Measurements from ENCODE around the gene ARFGAP3.

DNA sequence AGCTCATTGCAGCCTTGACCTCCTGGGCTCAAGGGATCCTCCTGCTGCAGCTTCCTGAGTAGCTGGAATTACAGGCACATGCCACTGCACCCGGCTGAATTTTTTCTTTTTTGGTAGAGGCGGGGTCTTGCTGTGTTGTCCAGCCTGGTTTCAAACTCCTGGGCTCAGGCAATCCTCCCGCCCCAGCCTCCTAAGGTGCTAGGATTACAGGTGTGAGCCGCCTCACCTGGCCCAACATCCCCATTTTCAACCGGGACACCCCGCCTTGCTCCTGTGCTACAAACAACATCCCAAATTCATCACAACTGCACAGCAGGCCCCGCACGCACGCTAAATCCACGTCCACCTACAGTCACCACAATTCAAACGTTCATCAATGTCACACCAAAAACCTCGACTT, 61.0 kb downstream of the ARFGAP3 start:
- TF ChIP-seq, protein P1, sequence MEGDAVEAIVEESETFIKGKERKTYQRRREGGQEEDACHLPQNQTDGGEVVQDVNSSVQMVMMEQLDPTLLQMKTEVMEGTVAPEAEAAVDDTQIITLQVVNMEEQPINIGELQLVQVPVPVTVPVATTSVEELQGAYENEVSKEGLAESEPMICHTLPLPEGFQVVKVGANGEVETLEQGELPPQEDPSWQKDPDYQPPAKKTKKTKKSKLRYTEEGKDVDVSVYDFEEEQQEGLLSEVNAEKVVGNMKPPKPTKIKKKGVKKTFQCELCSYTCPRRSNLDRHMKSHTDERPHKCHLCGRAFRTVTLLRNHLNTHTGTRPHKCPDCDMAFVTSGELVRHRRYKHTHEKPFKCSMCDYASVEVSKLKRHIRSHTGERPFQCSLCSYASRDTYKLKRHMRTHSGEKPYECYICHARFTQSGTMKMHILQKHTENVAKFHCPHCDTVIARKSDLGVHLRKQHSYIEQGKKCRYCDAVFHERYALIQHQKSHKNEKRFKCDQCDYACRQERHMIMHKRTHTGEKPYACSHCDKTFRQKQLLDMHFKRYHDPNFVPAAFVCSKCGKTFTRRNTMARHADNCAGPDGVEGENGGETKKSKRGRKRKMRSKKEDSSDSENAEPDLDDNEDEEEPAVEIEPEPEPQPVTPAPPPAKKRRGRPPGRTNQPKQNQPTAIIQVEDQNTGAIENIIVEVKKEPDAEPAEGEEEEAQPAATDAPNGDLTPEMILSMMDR (conservative IDR thresholded peaks at IDR 0.05; ENCODE audit: low read depth in 2 of 2) = no peak
- TF ChIP-seq NANOG (IDR thresholded peaks at IDR 0.05; ENCODE audit: borderline replicate concordance) (no peak), ZNF114 (CRISPR knock-in tag; IDR thresholded peaks at IDR 0.05) (no peak), CREB1 (CRISPR knock-in tag; IDR thresholded peaks at IDR 0.05; ENCODE audit: low read depth) (no peak), EZH2 (IDR thresholded peaks at IDR 0.05; ENCODE audit: low read depth, unreplicated experiment) (no peak), JUNB (IDR thresholded peaks at IDR 0.05; ENCODE audit: unreplicated experiment) (no peak), EZH2phosphoT487 (IDR thresholded peaks at IDR 0.05; ENCODE audit: unreplicated experiment) (no peak), POLR2AphosphoS5 (IDR thresholded peaks at IDR 0.05; ENCODE audit: low read depth) (no peak), STAT1 (IDR thresholded peaks at IDR 0.05; ENCODE audit: unreplicated experiment) (no peak), ZNF331 (CRISPR knock-in tag; IDR thresholded peaks at IDR 0.05; ENCODE audit: low read depth) (no peak)
- TF ChIP-seq, protein P2, sequence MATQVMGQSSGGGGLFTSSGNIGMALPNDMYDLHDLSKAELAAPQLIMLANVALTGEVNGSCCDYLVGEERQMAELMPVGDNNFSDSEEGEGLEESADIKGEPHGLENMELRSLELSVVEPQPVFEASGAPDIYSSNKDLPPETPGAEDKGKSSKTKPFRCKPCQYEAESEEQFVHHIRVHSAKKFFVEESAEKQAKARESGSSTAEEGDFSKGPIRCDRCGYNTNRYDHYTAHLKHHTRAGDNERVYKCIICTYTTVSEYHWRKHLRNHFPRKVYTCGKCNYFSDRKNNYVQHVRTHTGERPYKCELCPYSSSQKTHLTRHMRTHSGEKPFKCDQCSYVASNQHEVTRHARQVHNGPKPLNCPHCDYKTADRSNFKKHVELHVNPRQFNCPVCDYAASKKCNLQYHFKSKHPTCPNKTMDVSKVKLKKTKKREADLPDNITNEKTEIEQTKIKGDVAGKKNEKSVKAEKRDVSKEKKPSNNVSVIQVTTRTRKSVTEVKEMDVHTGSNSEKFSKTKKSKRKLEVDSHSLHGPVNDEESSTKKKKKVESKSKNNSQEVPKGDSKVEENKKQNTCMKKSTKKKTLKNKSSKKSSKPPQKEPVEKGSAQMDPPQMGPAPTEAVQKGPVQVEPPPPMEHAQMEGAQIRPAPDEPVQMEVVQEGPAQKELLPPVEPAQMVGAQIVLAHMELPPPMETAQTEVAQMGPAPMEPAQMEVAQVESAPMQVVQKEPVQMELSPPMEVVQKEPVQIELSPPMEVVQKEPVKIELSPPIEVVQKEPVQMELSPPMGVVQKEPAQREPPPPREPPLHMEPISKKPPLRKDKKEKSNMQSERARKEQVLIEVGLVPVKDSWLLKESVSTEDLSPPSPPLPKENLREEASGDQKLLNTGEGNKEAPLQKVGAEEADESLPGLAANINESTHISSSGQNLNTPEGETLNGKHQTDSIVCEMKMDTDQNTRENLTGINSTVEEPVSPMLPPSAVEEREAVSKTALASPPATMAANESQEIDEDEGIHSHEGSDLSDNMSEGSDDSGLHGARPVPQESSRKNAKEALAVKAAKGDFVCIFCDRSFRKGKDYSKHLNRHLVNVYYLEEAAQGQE (IDR thresholded peaks at IDR 0.05; ENCODE audit: unreplicated experiment) = no peak
- TF ChIP-seq, protein P3, sequence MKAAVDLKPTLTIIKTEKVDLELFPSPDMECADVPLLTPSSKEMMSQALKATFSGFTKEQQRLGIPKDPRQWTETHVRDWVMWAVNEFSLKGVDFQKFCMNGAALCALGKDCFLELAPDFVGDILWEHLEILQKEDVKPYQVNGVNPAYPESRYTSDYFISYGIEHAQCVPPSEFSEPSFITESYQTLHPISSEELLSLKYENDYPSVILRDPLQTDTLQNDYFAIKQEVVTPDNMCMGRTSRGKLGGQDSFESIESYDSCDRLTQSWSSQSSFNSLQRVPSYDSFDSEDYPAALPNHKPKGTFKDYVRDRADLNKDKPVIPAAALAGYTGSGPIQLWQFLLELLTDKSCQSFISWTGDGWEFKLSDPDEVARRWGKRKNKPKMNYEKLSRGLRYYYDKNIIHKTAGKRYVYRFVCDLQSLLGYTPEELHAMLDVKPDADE (IDR thresholded peaks at IDR 0.05) = no peak

All from GM23338 (cell line).